Trophoblast cell (in vitro differentiated cells and primary cell): ENCODE results near the gene ADAM23.
A peak's percentile ranks its signal among the peaks of the same experiment; 100 is the strongest.

Experiments
- DNase-seq, 2 donors: peaks; one replicate each; pipeline ENCODE4 v3.0.0-alpha.2; 2016
- H2AFZ ChIP-seq: 2 replicates; pipeline ENCODE4 v1.6.1; 2013; ENCODE audit warnings: low read length, moderate library complexity, mild to moderate bottlenecking; ENCODE audit not compliant: insufficient read depth, poor library complexity
- H2AK5ac ChIP-seq: 2 replicates; pipeline ENCODE4 v1.6.1; 2013; ENCODE audit warnings: mild to moderate bottlenecking, low read length
- H2BK120ac ChIP-seq: 2 replicates; pipeline ENCODE4 v1.6.1; 2013; ENCODE audit warnings: low read length, mild to moderate bottlenecking, moderate library complexity; ENCODE audit not compliant: insufficient read depth, poor library complexity
- H2BK12ac ChIP-seq: 2 replicates; pipeline ENCODE4 v1.6.1; 2013; ENCODE audit warnings: mild to moderate bottlenecking, low read length, moderate library complexity
- H2BK5ac ChIP-seq: 2 replicates; pipeline ENCODE4 v1.6.1; 2013; ENCODE audit warnings: low read length, low read depth, moderate library complexity, mild to moderate bottlenecking; ENCODE audit not compliant: poor library complexity
- H3K14ac ChIP-seq: 2 replicates; pipeline ENCODE4 v1.6.1; 2013; ENCODE audit warnings: mild to moderate bottlenecking, low read length
- H3K18ac ChIP-seq: 2 replicates; pipeline ENCODE4 v1.6.1; 2013; ENCODE audit warnings: mild to moderate bottlenecking, low read length
- H3K23ac ChIP-seq: 2 replicates; pipeline ENCODE4 v1.6.1; 2013; ENCODE audit warnings: low read length
- H3K27ac ChIP-seq: 2 replicates; pipeline ENCODE4 v1.5.1; 2013; ENCODE audit warnings: low read depth, mild to moderate bottlenecking, inconsistent platforms, low read length, moderate library complexity
- H3K27me3 ChIP-seq: 2 replicates; pipeline ENCODE4 v1.6.1; 2013; ENCODE audit warnings: inconsistent platforms, mild to moderate bottlenecking, low read length, moderate library complexity; ENCODE audit not compliant: insufficient read depth
- H3K36me3 ChIP-seq, 2 experiments: 1 replicate in 1 of 2; 2 replicates in 1 of 2; pipeline ENCODE4 v1.6.1; 2013; ENCODE audit warnings: low read length in 2 of 2, mild to moderate bottlenecking in 2 of 2, moderate library complexity in 1 of 2; ENCODE audit not compliant: insufficient read depth in 2 of 2, control insufficient read depth in 1 of 2
- H3K4ac ChIP-seq: 2 replicates; pipeline ENCODE4 v1.6.1; 2013; ENCODE audit warnings: low read depth, mild to moderate bottlenecking, low read length, moderate library complexity
- H3K4me1 ChIP-seq, 2 experiments: 1 replicate in 1 of 2; 2 replicates in 1 of 2; pipeline ENCODE4 v1.6.1; 2013; ENCODE audit warnings: low read length in 2 of 2, mild to moderate bottlenecking in 2 of 2, moderate library complexity in 1 of 2; ENCODE audit not compliant: insufficient read depth in 2 of 2, control insufficient read depth in 1 of 2
- H3K4me2 ChIP-seq: 2 replicates; pipeline ENCODE4 v1.6.1; 2013; ENCODE audit warnings: inconsistent platforms, mild to moderate bottlenecking, low read length, moderate library complexity
- H3K4me3 ChIP-seq: 2 replicates; pipeline ENCODE4 v1.5.1; 2013; ENCODE audit warnings: mild to moderate bottlenecking, low read depth, low read length, inconsistent platforms
- H3K79me1 ChIP-seq: one replicate; pipeline ENCODE4 v1.6.1; 2013; ENCODE audit warnings: low read length
- H3K79me2 ChIP-seq: 2 replicates; pipeline ENCODE4 v1.6.1; 2013; ENCODE audit warnings: low read length, mild to moderate bottlenecking; ENCODE audit not compliant: control insufficient read depth, insufficient read depth, poor library complexity
- H3K9ac ChIP-seq: 2 replicates; pipeline ENCODE4 v1.6.1; 2013; ENCODE audit warnings: mild to moderate bottlenecking, low read length
- H3K9me3 ChIP-seq: 2 replicates; pipeline ENCODE4 v1.6.1; 2013; ENCODE audit warnings: low read depth, mild to moderate bottlenecking, control low read depth, inconsistent platforms, low read length; ENCODE audit not compliant: insufficient read depth
- H4K12ac ChIP-seq: 2 replicates; pipeline ENCODE4 v1.6.1; 2013; ENCODE audit warnings: low read depth, mild to moderate bottlenecking, low read length, moderate library complexity
- H4K8ac ChIP-seq: 2 replicates; pipeline ENCODE4 v1.6.1; 2013; ENCODE audit warnings: low read depth, mild to moderate bottlenecking, low read length, moderate library complexity
- H4K91ac ChIP-seq: one replicate; pipeline ENCODE4 v1.6.1; 2013; ENCODE audit warnings: low read depth, mild to moderate bottlenecking, low read length, moderate library complexity
- WGBS: extraction: QIAGEN DNeasy Blood & Tissue Kit; methylation state at CpG from one replicate; pipeline ENCODE4 v1.1.7; 2013; ENCODE audit warnings: missing lambda C conversion rate; ENCODE audit not compliant: insufficient read length, insufficient coverage; ENCODE audit errors: extremely low coverage; 5-methylcytosine and 5-hydroxymethylcytosine counted together

Gene ADAM23

DNA sequence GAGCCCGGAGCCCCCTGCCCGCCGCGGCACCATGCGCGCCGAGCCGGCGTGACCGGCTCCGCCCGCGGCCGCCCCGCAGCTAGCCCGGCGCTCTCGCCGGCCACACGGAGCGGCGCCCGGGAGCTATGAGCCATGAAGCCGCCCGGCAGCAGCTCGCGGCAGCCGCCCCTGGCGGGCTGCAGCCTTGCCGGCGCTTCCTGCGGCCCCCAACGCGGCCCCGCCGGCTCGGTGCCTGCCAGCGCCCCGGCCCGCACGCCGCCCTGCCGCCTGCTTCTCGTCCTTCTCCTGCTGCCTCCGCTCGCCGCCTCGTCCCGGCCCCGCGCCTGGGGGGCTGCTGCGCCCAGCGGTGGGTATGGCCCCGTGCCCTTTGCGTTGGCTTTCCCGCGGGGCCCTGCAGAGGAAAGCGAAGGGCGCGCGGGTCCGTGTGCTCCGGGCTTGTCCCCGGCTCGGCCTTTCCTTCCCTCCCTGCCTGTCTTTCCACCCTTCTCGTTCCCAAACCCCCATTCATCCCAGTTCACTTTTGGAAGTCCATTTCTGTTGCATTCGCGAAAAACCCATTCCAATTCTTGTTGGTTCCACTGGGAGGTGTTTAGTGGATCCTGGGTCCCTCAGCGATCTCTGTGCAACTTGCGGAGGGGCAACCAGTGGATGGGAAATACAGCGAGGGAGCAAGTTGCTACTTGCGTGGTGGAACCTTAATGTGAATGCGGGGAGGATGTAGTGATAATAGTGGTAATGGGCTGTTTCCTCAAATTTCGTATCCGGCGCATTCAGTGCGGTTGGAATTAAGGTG, 599 bp downstream of the ADAM23 start:
- H3K9me3 ChIP-seq: peaks cover 2% of the 10 kb centered on the region
- no peaks in the 10 kb centered on the region for H3K79me2 ChIP-seq
- DNase-seq: peak; percentile 7 to 43
- H3K36me3 ChIP-seq: no peaks in the 10 kb centered on the region
- no peak overlapping the region for H3K23ac ChIP-seq
- H3K18ac ChIP-seq: no peak overlapping the region
- H3K4me2 ChIP-seq: peak overlapping the region; percentile 96
- no peak overlapping the region for H3K27ac ChIP-seq
- H2AFZ ChIP-seq: peak overlapping the region; percentile 82
- peaks cover 0 to 9% of the 10 kb centered on the region in 2 experiments for H3K4me1 ChIP-seq
- no peak overlapping the region for H4K8ac ChIP-seq
- peaks cover 24% of the 10 kb centered on the region for H3K27me3 ChIP-seq
- H2AK5ac ChIP-seq: no peak overlapping the region
- H4K12ac ChIP-seq: no peak overlapping the region
- H3K4ac ChIP-seq: no peak overlapping the region
- H3K9ac ChIP-seq: no peak overlapping the region
- H2BK5ac ChIP-seq: no peak overlapping the region
- H4K91ac ChIP-seq: no peak overlapping the region
- no peak overlapping the region for H3K14ac ChIP-seq
- H2BK12ac ChIP-seq: no peak overlapping the region
- H3K4me3 ChIP-seq: peak overlapping the region; percentile 72
- no peak overlapping the region for H2BK120ac ChIP-seq
- no CpG with 5 or more reads among the region's 77 CpGs for WGBS
- no peaks in the 10 kb centered on the region for H3K79me1 ChIP-seq

DNA sequence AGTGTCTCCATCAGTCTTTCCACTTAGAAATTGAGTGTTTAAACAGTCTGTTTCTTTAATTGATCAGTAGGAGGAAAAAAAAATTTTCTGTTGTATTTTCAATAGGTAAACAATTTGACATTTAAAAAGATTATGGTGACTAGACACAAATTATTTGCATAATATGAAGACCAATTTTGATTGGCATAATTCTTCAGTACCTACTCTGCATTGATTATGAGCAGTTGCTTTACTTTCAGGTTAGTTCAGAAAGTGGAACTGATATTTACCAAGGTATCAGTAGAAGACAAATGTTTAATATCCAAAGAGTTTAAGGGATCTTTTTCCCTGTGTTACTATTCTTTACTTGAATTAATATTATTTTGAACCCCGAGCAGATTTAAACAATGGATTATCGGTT, 2.6 kb downstream of the ADAM23 start:
- H2BK5ac ChIP-seq: no peak overlapping the region
- H3K14ac ChIP-seq: no peak overlapping the region
- WGBS: no CpG with 5 or more reads among the region's 2 CpGs
- no peak overlapping the region for H3K4ac ChIP-seq
- peaks cover 24% of the 10 kb centered on the region for H3K27me3 ChIP-seq
- H2BK12ac ChIP-seq: no peak overlapping the region
- H3K9ac ChIP-seq: no peak overlapping the region
- no peak overlapping the region for H4K91ac ChIP-seq
- no peak for DNase-seq
- H3K4me1 ChIP-seq: peaks cover 0 to 9% of the 10 kb centered on the region in 2 experiments
- no peak overlapping the region for H2BK120ac ChIP-seq
- peaks cover 2% of the 10 kb centered on the region for H3K9me3 ChIP-seq
- no peak overlapping the region for H3K4me3 ChIP-seq
- H4K12ac ChIP-seq: no peak overlapping the region
- H4K8ac ChIP-seq: no peak overlapping the region
- H3K79me2 ChIP-seq: no peaks in the 10 kb centered on the region
- H3K27ac ChIP-seq: no peak overlapping the region
- H3K4me2 ChIP-seq: no peak overlapping the region
- no peak overlapping the region for H3K23ac ChIP-seq
- H3K18ac ChIP-seq: no peak overlapping the region
- H2AK5ac ChIP-seq: no peak overlapping the region
- H3K36me3 ChIP-seq: no peaks in the 10 kb centered on the region
- H2AFZ ChIP-seq: no peak overlapping the region
- H3K79me1 ChIP-seq: no peaks in the 10 kb centered on the region

GRCh38 chr2:206452242-206452641, 8.9 kb downstream of the ADAM23 start:
- Histone ChIP-seq H3K27me3 (no peaks in the 10 kb centered on the region), H3K4me1 (no peaks in the 10 kb centered on the region), H2AK5ac (no peak overlapping the region), H3K9ac (no peak overlapping the region), H4K91ac (no peak overlapping the region), H2AFZ (no peak overlapping the region), H3K36me3 (no peaks in the 10 kb centered on the region), H2BK5ac (no peak overlapping the region), H3K23ac (no peak overlapping the region), H3K79me2 (no peaks in the 10 kb centered on the region), H3K79me1 (no peaks in the 10 kb centered on the region), H3K18ac (no peak overlapping the region), H4K8ac (no peak overlapping the region), H2BK12ac (no peak overlapping the region), H3K4me3 (no peak overlapping the region), H3K9me3 (no peaks in the 10 kb centered on the region), H3K27ac (no peak overlapping the region), H4K12ac (no peak overlapping the region), H3K4ac (no peak overlapping the region), H3K14ac (no peak overlapping the region), H3K4me2 (no peak overlapping the region), H2BK120ac (no peak overlapping the region)
- DNase-seq: no peak
- WGBS: no CpG with 5 or more reads among the region's 1 CpG

DNA sequence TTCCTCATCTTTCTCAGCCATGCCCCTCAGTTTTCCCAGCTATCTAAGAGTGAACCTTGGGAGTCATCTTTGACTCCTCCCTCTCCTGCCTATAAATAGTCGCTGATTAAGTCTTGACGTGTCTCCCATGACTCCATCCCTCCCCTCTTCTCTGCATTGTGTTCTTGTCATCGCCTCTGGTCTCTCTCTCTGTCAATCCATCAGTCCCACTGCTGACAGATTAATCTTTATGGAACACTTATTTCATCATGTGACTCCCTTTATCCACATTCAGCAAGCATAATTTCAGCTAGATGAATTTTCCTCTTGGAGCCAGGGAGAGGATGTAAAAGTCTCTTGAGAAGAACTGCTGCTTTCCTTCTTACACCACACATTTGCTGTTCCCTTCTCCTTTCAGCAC, 9.4 kb downstream of the ADAM23 start:
- H3K9me3 ChIP-seq: no peaks in the 10 kb centered on the region
- no peak overlapping the region for H3K4ac ChIP-seq
- no peak overlapping the region for H4K91ac ChIP-seq
- no peaks in the 10 kb centered on the region for H3K79me1 ChIP-seq
- no peak overlapping the region for H3K27ac ChIP-seq
- H3K27me3 ChIP-seq: no peaks in the 10 kb centered on the region
- H2BK12ac ChIP-seq: no peak overlapping the region
- no peak overlapping the region for H2BK5ac ChIP-seq
- no peak overlapping the region for H2AK5ac ChIP-seq
- H3K4me3 ChIP-seq: no peak overlapping the region
- H3K36me3 ChIP-seq: no peaks in the 10 kb centered on the region
- no peak overlapping the region for H3K23ac ChIP-seq
- no peak overlapping the region for H2AFZ ChIP-seq
- WGBS: no CpG with 5 or more reads among the region's 3 CpGs
- no peak overlapping the region for H2BK120ac ChIP-seq
- no peaks in the 10 kb centered on the region for H3K79me2 ChIP-seq
- H3K4me1 ChIP-seq: no peaks in the 10 kb centered on the region
- no peak overlapping the region for H3K14ac ChIP-seq
- no peak overlapping the region for H3K4me2 ChIP-seq
- no peak overlapping the region for H3K9ac ChIP-seq
- H3K18ac ChIP-seq: no peak overlapping the region
- no peak overlapping the region for H4K12ac ChIP-seq
- H4K8ac ChIP-seq: no peak overlapping the region
- DNase-seq: no peak
